Neural progenitor cell (in vitro differentiated cells): Measurements from ENCODE around the gene PTPN2. TPM values are rescaled to one million over a fixed set of nuclear protein-coding genes. Genes with fewer than 3 reads are reported as not detected.

Source experiments
- DNase-seq: peaks from one replicate; pipeline ENCODE4 v3.0.0-alpha.2; 2016; ENCODE audit warnings: low spot score
- H2AFZ ChIP-seq: fragments of 200-600 bp; sonication (generic); replicated peaks from 2 replicates; pipeline ENCODE4 v1.6.1; 2016; ENCODE audit warnings: antibody characterized with exemption
- H3F3A ChIP-seq: fragments of 200-600 bp; sonication (generic); 2 replicates; pipeline ENCODE4 v1.6.1; 2016; ENCODE audit warnings: antibody characterized with exemption, low read depth
- H3K27ac ChIP-seq: fragments of 200-600 bp; sonication (generic); 2 replicates; pipeline ENCODE4 v1.5.1; 2016; ENCODE audit warnings: mild to moderate bottlenecking
- H3K27me3 ChIP-seq: fragments of 200-600 bp; sonication (generic); 2 replicates; pipeline ENCODE4 v1.6.1; 2016; ENCODE audit warnings: mild to moderate bottlenecking, moderate library complexity
- H3K36me3 ChIP-seq: fragments of 200-600 bp; sonication (generic); 2 replicates; pipeline ENCODE4 v1.5.1; 2016
- H3K4me1 ChIP-seq: fragments of 200-600 bp; sonication (generic); 2 replicates; pipeline ENCODE4 v1.6.1; 2016; ENCODE audit warnings: mixed run types
- H3K4me2 ChIP-seq: fragments of 200-600 bp; sonication (generic); 2 replicates; pipeline ENCODE4 v1.6.1; 2016
- H3K4me3 ChIP-seq: fragments of 200-600 bp; sonication (generic); 2 replicates; pipeline ENCODE4 v1.5.1; 2016
- H3K79me2 ChIP-seq: fragments of 200-600 bp; sonication (generic); 2 replicates; pipeline ENCODE4 v1.6.1; 2016; ENCODE audit warnings: low read depth
- H3K9ac ChIP-seq: fragments of 200-600 bp; sonication (generic); 2 replicates; pipeline ENCODE4 v1.6.1; 2016
- H3K9me3 ChIP-seq: fragments of 200-600 bp; sonication (generic); 2 replicates; pipeline ENCODE4 v1.5.1; 2016; ENCODE audit warnings: low read depth
- H4K20me1 ChIP-seq: fragments of 200-600 bp; sonication (generic); 2 replicates; pipeline ENCODE4 v1.6.1; 2016; ENCODE audit warnings: low read depth
- H3K27ac Mint-ChIP-seq: 3 replicates; pipeline ENCODE4 v1.8.0; 2021; ENCODE audit warnings: mixed read lengths
- H3K27me3 Mint-ChIP-seq: 2 replicates; pipeline ENCODE4 v1.8.0; 2022; ENCODE audit warnings: low read depth, mild to moderate bottlenecking, inconsistent platforms, moderate library complexity, mixed read lengths; ENCODE audit not compliant: insufficient read depth
- H3K36me3 Mint-ChIP-seq: 3 replicates; pipeline ENCODE4 v1.8.0; 2021; ENCODE audit warnings: mixed read lengths
- H3K4me1 Mint-ChIP-seq: 3 replicates; pipeline ENCODE4 v1.8.0; 2021; ENCODE audit warnings: mixed read lengths
- H3K4me3 Mint-ChIP-seq: 3 replicates; pipeline ENCODE4 v1.8.0; 2021; ENCODE audit warnings: mild to moderate bottlenecking, moderate library complexity, mixed read lengths
- H3K9me3 Mint-ChIP-seq: 3 replicates; pipeline ENCODE4 v1.8.0; 2020; ENCODE audit warnings: mixed read lengths
- EZH2 ChIP-seq: fragments of 200-600 bp; sonication (generic); IDR thresholded peaks from 2 replicates; pipeline ENCODE4 v1.6.1; 2017; ENCODE audit warnings: antibody characterized with exemption, mild to moderate bottlenecking, moderate library complexity
- EZH2phosphoT487 ChIP-seq: fragments of 200-600 bp; sonication (generic); IDR thresholded peaks from 2 replicates; pipeline ENCODE4 v1.6.1; 2017; ENCODE audit warnings: antibody characterized with exemption
- total RNA-seq: library from RNA; depleted of rRNA; stranded (reverse); fragments of >200 nt; gene quantifications from 2 replicates; pipeline ENCODE4 v1.2.3, GENCODE V29; 2015; ENCODE audit warnings: low replicate concordance
- TF ChIP-seq, protein P1 (sequence below): fragments of 200-600 bp; sonication (generic); IDR thresholded peaks from 2 replicates; pipeline ENCODE4 v1.5.1; 2017; ENCODE audit warnings: antibody characterized with exemption, mild to moderate bottlenecking

Gene PTPN2
- total RNA-seq, 1 donor from 2014 or later = 57.9 TPM

DNA sequence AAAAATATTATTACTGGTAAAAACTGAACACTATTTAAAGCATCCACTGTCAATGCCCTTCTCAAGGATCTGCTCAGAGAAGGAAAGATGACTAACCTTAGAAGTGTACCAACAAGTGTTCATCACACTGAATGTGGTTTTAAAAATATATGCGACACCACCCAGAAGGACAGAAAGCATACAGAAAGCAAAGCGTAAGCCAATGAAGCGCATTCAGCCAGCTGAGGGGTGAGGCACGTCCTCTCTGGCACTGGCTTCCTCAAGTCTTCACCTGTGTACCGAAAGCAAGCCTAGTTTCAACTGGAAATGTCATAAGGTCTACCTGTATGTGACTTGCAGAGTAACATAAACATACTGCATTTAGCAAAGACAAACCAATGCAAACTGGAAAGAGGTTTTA lies 92.4 kb downstream of the PTPN2 start:
- H3K9me3 ChIP-seq = no peaks in the 10 kb centered on the region
- Mint-ChIP-seq H3K27me3 (no peaks in the 10 kb centered on the region), H3K9me3 (no peaks in the 10 kb centered on the region), H3K36me3 (peaks cover 4% of the 10 kb centered on the region), H3K27ac (no peak overlapping the region), H3K4me1 (no peaks in the 10 kb centered on the region), H3K4me3 (no peak overlapping the region)
- H3F3A ChIP-seq = no peaks in the 10 kb centered on the region
- H4K20me1 ChIP-seq = no peaks in the 10 kb centered on the region
- no peaks in the 10 kb centered on the region for H3K27me3 ChIP-seq
- H3K27ac ChIP-seq = no peak overlapping the region
- H3K9ac ChIP-seq = no peak overlapping the region
- no peaks in the 10 kb centered on the region for H3K36me3 ChIP-seq
- H3K4me3 ChIP-seq = no peak overlapping the region
- H3K4me1 ChIP-seq = no peaks in the 10 kb centered on the region
- no peak overlapping the region for H3K4me2 ChIP-seq
- TF ChIP-seq EZH2phosphoT487 (no peak), EZH2 (no peak)
- TF ChIP-seq, protein P1, sequence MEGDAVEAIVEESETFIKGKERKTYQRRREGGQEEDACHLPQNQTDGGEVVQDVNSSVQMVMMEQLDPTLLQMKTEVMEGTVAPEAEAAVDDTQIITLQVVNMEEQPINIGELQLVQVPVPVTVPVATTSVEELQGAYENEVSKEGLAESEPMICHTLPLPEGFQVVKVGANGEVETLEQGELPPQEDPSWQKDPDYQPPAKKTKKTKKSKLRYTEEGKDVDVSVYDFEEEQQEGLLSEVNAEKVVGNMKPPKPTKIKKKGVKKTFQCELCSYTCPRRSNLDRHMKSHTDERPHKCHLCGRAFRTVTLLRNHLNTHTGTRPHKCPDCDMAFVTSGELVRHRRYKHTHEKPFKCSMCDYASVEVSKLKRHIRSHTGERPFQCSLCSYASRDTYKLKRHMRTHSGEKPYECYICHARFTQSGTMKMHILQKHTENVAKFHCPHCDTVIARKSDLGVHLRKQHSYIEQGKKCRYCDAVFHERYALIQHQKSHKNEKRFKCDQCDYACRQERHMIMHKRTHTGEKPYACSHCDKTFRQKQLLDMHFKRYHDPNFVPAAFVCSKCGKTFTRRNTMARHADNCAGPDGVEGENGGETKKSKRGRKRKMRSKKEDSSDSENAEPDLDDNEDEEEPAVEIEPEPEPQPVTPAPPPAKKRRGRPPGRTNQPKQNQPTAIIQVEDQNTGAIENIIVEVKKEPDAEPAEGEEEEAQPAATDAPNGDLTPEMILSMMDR = no peak
- DNase-seq = no peak
- H2AFZ ChIP-seq = no peak overlapping the region
- H3K79me2 ChIP-seq = no peaks in the 10 kb centered on the region

DNA sequence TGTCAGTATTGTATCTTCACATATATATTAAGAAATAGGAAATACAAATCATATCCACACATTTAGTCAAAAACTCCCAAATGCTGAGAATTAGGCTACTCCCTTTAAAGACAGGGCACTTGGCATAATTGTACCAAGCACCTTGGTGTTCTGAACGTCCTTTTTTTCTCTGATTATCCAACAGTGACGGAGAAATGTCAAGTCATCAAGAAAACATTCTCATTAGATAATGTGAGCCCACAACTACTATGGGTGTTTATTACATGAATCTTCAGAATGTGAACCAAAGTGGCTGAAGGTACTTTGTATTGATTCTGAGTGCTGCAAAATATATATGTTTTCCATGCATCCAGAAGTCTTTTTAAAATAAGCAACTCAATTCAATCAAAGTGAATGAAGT lies 97.4 kb downstream of the PTPN2 start:
- Histone ChIP-seq H3K4me2 (no peak overlapping the region), H3K9ac (no peak overlapping the region), H2AFZ (no peak overlapping the region), H3K27me3 (no peaks in the 10 kb centered on the region), H3K36me3 (no peaks in the 10 kb centered on the region), H4K20me1 (no peaks in the 10 kb centered on the region), H3F3A (no peaks in the 10 kb centered on the region), H3K4me1 (no peaks in the 10 kb centered on the region), H3K27ac (no peak overlapping the region), H3K79me2 (no peaks in the 10 kb centered on the region), H3K9me3 (no peaks in the 10 kb centered on the region), H3K4me3 (no peak overlapping the region)
- Mint-ChIP-seq H3K9me3 (no peaks in the 10 kb centered on the region), H3K4me3 (no peak overlapping the region), H3K4me1 (no peaks in the 10 kb centered on the region), H3K36me3 (no peaks in the 10 kb centered on the region), H3K27ac (no peak overlapping the region), H3K27me3 (peaks cover 2% of the 10 kb centered on the region)
- no peak for DNase-seq
- TF ChIP-seq EZH2phosphoT487 = no peak
- TF ChIP-seq, protein P1 = no peak
- no peak for TF ChIP-seq EZH2

DNA sequence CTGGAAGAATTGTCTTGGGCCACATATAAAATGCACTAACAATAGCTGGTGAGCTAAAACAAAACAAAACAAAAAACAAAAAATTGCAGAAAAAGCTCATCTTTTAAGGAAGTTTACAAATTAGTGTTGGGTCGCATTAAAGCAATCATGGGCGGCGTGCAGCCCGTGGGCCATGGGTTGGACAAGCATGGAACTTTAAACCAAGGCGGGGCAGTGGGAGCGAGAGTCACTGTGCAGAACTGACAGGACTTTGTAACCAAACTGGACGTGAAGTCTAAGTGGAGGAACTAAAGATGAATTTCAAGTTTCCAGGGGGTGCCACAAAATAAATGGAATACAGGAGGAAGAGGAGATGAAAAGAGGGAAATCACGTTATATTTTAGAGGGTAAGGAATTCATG lies 100.5 kb downstream of the PTPN2 start:
- no peak overlapping the region for H3K4me2 ChIP-seq
- H3K79me2 ChIP-seq = no peaks in the 10 kb centered on the region
- no peaks in the 10 kb centered on the region for H3K9me3 ChIP-seq
- H3K36me3 ChIP-seq = no peaks in the 10 kb centered on the region
- H3K9ac ChIP-seq = no peak overlapping the region
- TF ChIP-seq, protein P1 = no peak
- TF ChIP-seq EZH2 (no peak), EZH2phosphoT487 (no peak)
- H3K4me1 Mint-ChIP-seq = no peaks in the 10 kb centered on the region
- H3K27me3 Mint-ChIP-seq = peaks cover 2% of the 10 kb centered on the region
- H3K4me1 ChIP-seq = no peaks in the 10 kb centered on the region
- no peak overlapping the region for H3K27ac Mint-ChIP-seq
- DNase-seq = no peak
- H3F3A ChIP-seq = no peaks in the 10 kb centered on the region
- no peak overlapping the region for H2AFZ ChIP-seq
- H3K4me3 Mint-ChIP-seq = no peak overlapping the region
- no peak overlapping the region for H3K27ac ChIP-seq
- H3K9me3 Mint-ChIP-seq = no peaks in the 10 kb centered on the region
- no peaks in the 10 kb centered on the region for H3K36me3 Mint-ChIP-seq
- no peak overlapping the region for H3K4me3 ChIP-seq
- no peaks in the 10 kb centered on the region for H3K27me3 ChIP-seq
- H4K20me1 ChIP-seq = no peaks in the 10 kb centered on the region
